CD4-positive, alpha-beta T cell treated with Interleukin-17A for 4 hours (primary cell): Measurements from ENCODE around the gene PDE11A.

ENCODE experiments used
- DNase-seq: peaks from one replicate; pipeline ENCODE4 v3.0.0-alpha.2; 2020; ENCODE audit warnings: mixed read lengths

The PDE11A gene

DNA sequence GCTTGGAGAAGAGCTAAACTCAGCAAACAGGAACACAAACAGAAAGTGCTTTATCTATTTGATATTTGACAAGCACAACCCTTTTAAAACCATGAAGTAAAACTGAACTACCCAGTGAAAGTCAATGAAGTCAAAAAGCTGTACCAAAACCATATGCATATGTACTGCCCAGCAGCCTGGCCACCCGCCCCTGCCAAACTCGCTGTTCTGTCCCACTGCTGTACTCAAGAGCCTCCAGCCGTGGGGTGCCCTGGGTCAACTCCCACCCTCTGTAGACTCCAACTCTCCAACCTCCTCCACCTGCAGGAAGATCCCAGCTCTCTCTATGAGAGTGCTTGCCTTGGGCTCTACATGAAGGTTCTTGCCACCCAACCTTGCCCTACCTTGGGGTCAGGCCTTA, 411.8 kb downstream of the PDE11A start:
- no peak for DNase-seq

- no peak for DNase-seq
These were observed 414.3 kb downstream of the PDE11A start for GRCh38 chr2:177658309-177658708.

- DNase-seq: no peak
These were observed 420.7 kb downstream of the PDE11A start for GRCh38 chr2:177651833-177652232.

DNA sequence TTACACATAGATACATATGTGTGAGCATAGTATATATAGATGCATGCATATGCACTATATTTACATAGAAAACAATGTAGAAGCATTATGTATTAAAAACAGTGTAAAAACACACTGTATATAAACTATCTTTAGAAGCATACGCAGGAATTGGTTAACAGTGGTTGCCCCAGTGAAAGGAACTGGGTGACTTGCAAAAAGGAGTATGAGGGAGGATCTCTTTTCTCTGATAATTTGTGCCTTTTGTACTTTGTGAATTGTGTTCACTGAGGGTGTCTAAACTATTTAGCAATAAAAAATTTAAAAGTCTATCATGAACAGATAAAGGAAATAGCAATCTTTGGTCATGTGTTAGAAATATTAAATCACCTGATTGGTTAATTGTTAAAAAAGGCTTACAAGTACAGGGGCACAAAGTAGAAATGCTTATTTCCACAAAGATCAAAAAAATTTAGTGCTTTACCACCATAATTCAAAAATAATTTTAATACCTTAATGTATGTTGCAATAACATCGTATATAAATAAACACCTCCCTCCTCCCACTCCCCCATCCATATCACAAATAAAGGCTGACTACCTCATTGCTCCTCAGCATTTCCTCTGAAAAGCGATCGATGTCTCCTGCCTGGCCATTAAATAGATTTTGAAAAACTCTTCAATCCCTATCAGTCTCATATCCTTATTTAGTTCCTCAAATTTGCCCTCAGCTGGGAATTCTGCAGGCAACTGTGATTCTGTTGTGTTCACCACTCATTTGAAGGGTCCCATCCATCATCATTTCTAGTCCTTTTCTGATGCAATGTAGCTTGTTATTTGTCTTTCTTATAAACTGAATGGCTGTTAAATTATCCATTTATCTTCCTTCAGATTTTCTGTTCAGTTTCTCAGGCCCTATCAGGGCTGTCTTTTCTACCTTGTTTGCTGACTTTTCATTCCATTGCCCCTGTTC, 422.7 kb downstream of the PDE11A start:
- DNase-seq: no peak

- DNase-seq: no peak
These were observed 425.8 kb downstream of the PDE11A start for GRCh38 chr2:177646791-177647190.

GRCh38 chr2:177646241-177646640, 426.3 kb downstream of the PDE11A start:
- DNase-seq: no peak

DNA sequence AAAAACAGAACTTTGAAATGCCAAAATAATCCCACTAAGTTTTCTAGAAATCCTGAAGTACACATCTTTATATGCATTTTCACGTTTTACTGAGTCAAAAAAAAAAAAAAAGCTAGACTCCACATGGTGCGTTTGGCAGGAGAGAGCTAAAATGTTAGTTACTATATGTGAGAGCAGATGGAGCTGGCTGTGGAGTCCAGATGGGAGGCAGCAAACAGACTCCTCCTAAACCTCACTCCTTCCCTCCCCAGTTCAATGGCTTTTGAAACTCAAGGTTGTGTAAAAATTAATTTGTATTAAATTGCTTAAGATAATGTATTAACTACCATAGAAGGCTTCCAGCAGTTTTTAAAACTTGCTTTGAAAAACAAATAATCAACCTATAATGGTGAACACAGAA, 431.2 kb downstream of the PDE11A start:
- DNase-seq: no peak

DNA sequence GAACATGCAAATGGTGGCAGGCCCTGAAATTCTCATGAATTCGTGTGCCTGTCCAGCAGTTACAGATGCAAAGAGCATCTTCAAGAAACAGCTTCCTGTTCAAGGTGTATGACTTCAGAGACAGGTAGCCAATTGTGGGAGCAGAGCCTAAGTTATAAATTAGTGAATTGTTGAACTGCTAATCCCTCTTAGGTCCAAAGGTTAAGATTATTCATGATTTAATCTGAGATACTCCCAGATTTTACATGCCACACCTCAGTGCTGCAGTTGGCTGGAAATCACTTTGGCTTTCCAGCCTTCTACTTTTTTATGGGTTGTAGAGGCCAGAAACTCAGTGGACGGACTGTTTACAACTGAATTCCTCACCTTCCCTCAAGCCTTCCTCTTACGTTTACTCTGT, 432.2 kb downstream of the PDE11A start:
- no peak for DNase-seq

DNA sequence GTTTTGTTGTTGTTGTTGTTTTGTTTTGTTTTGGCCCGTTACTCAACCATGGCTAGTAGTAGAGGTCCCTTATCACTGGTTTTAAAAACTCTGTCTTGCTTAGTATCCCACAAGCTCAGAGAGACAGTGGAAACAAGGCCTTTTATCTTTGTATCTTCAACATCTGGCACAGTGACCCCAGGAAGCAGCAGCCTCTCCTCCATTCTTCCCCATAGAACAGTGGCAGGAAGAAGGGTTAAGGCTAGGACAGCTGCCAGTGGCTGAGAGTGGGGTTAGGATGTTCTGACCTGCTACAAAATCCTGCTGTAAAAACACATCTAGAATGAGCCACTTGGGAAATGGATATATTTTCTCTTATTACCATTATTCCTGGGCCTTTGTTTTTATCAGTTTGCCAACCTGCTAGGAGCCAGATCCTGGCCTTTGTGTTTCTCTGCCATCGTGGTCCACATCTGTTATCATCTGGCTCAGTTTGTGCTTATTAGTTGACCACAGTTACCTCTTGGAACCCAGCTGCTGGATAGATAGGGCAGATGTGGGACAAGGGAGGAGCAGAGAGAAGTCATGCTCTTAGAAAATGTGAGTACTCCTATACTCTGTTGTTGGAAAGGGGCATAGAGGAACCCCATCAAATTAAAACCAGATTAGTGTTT, 433.2 kb downstream of the PDE11A start:
- DNase-seq: no peak

DNA sequence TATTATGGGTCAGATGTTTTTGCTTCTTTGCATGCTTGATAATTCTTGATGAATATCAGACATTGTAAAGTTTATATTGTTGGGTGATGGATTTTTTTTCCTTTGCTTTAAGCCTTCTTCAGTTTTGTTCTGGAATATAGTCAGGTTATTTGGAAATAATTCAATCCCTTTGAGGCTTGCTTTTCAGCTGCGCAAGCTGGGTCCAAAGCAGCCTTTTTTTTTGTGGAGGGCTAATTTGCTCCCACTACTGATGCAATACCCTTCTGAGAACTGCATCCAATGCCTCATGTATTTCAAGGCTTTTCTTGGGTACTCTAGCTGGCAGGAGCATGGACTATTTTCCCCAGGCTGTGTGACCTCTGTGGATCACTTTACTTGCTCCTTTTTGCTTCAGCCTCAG, 434.1 kb downstream of the PDE11A start:
- DNase-seq: no peak

GRCh38 chr2:177636672-177637071, 435.9 kb downstream of the PDE11A start:
- DNase-seq: no peak

GRCh38 chr2:177635696-177636095, 436.9 kb downstream of the PDE11A start:
- DNase-seq: no peak

DNA sequence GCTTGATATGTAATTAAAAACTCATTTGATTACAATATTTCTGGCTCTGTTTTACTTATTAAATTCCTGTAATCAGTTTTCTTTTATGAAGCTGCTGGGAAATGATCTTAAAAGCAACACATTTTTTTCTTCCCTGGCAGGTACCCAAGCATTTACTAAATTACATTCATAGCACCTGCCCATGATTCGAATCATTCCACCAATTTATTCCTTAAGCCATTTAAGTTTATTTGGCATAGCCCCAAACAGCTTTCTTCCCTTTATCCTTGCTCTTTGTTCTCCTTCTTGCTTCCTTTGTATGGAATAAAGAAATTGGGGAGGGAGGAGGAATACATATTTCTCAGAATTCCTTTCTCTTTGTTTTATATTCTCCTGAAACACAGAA, 438.7 kb downstream of the PDE11A start:
- no peak for DNase-seq

DNA sequence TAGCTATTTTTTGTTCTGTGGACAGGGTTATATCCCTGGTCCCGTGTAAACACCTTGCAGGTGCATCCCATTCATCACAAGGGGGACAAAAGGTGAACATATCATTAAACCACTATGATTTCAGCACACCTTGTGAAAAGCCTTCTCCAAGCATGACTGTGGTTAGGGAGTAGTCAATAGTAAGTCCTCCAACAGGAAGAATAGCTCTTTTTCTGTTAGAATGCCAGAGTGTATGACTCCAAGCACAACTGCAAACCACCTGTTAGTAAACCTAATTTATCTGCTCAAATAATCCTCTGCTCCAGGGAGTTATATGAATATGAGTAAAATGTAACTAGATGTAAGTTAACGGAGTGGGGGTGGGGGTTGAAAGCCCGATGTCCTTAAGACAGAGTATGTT, 439.5 kb downstream of the PDE11A start:
- no peak for DNase-seq

DNA sequence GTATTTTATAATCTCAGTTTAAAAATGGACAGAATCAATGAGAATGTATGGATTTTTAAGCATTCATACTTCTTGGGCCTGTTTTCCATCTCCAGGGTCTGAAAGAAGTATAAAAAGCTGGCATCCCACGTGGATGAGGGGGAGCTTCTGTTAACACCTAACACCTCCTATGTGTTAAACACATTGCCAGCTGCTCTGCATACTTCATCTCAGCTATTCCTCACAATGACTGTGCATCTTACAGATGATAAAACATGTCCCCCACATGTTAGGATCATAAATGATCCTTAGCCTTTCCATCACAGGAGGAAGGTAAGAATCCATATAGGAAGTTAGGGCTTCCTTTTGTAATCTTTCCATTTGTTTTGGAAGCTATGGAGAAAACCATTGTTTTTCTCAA, 440.9 kb downstream of the PDE11A start:
- no peak for DNase-seq

DNA sequence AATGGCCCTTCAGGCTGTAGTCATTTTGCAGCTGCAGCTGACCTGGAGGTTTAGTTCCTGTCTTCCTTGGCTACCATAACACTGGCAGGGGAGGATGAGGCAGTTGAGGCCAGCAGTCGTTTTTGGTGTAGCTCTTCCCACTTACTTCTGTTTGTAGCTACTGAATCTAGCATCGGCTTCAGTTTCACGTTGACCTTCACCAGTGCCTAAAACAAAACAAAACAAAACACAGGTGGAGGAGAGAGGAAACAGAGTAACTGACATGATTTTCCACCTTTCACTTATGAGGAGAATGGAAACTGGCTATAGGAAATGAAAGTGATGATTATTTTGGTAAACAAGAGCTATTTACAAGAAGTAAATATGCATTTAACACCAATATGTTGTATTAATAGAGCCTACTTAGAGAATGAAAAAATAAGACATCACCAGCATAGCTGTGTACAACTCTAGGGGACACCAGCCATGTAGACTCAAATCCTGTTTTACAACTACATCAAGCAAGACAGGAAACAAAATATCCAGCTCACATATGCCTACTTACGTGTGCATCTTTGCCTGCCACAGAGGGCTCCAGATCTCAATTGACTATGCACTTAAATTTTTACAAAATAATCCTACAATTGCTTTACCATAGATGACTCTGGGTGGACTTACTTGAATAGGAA, 443.1 kb downstream of the PDE11A start:
- no peak for DNase-seq

DNA sequence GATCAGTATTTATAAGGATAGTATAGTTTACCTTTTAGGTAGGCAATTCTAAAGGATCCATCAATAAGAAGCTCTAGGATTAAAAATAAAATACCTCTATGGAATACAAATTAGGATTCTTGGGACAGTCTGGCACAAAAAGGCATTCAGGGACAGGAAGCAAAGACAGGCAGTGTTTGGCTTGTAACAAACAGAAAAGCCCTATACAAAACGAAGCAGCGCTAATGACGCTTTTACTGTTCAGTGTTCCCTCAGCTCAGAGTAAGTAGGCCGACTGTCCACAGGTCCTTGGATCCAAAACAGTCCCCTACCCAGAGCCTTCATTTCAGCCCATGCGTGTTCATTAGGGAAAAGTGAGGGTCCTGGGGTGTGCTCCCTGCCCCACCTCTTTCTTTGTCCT, 443.7 kb downstream of the PDE11A start:
- DNase-seq: no peak

DNA sequence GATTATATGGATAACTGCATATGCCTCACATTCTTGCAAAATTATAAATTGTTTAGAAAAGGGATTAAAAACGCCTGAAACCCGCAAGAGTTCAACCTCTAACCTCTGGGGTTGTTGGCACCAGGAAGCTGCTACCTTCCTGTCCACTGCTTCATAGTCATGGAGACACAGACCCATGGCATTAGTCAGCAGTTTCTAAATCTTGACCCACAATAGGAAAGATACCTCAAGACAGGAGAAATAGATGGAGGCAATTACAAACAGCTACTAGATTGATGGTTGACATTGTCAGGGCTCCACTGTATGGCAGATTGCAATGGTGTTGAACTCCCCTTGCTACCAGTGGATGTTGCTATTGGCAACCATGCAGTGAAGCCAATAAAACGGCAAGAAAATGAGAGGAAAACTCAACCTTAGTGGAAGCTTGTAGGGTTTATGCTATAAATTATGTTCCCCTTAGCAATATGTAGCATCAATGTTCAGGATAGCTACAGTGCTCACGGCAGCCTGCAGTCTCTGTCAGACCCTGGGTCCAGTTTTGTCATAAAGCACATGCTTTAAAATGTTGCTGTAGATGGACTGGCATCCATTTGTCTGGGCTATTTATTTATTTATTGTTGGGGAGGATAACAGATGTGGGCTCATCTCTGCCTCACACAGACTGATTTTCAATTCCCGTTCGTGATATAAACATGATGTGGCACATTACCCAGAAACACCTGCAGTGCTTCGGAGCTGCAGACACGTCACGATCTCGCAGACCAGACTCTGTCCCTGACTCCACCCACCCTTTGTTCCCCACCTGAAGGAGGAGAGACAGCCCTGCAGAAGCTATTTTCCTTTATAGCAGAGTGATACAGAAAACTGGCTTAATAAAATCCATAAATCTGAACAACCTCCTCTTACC, 446.6 kb downstream of the PDE11A start:
- DNase-seq: no peak

GRCh38 chr2:177622521-177622920, 450.1 kb downstream of the PDE11A start:
- DNase-seq: no peak

- DNase-seq: no peak
These were observed 452.6 kb downstream of the PDE11A start for GRCh38 chr2:177619986-177620385.

- no peak for DNase-seq
These were observed 453.1 kb downstream of the PDE11A start for GRCh38 chr2:177619461-177619860.
